Activated naive CD8-positive, alpha-beta T cell treated with anti-CD3 and anti-CD28 coated beads, Interleukin-2, amount 10 ng/mL, durations not matched to agents 7 days and 5 days (primary cell): ENCODE results near the gene SAMD4A. TPM values are rescaled to one million over a fixed set of nuclear protein-coding genes. Genes with fewer than 3 reads are reported as not detected.

ENCODE experiments used
- ATAC-seq: fragments of 150-1000 bp; cut with Tn5 transposase; one replicate; pipeline ENCODE4 v1.10.0; 2021; ENCODE audit warnings: low read depth, moderate library complexity
- POLR2A ChIA-PET: fragments of 350-600 bp; sonication (Branson Sonifier 250); formaldehyde crosslinking; loops from one replicate; lab custom pipeline; 2021; ENCODE audit warnings: antibody characterized with exemption; lab: Charles Lee
- DNase-seq: peaks from one replicate; pipeline ENCODE4 v3.0.0; 2021
- H3K27ac Mint-ChIP-seq: one replicate; pipeline ENCODE4 v1.8.0; 2022; ENCODE audit warnings: mild to moderate bottlenecking, mixed read lengths
- H3K27me3 Mint-ChIP-seq: one replicate; pipeline ENCODE4 v1.8.0; 2022; ENCODE audit warnings: mild to moderate bottlenecking, moderate library complexity, mixed read lengths
- H3K36me3 Mint-ChIP-seq: one replicate; pipeline ENCODE4 v1.8.0; 2021; ENCODE audit warnings: mild to moderate bottlenecking, mixed read lengths
- H3K4me1 Mint-ChIP-seq: one replicate; pipeline ENCODE4 v1.8.0; 2021; ENCODE audit warnings: mixed read lengths
- H3K4me3 Mint-ChIP-seq: one replicate; pipeline ENCODE4 v1.8.0; 2022; ENCODE audit warnings: mild to moderate bottlenecking, moderate library complexity, mixed read lengths
- H3K9me3 Mint-ChIP-seq: one replicate; pipeline ENCODE4 v1.8.0; 2021; ENCODE audit warnings: mixed read lengths
- total RNA-seq, 2 experiments: library from RNA; stranded (reverse); gene quantifications; one replicate each; pipeline ENCODE4 v1.2.3, GENCODE V29; 2021

Gene SAMD4A
- total RNA-seq, 2 experiments from 2014 or later = 2.6 to 2.7 TPM

- ATAC-seq = no peak
- POLR2A ChIA-PET = no interaction called here
- H3K9me3 Mint-ChIP-seq = peaks cover 8% of the 10 kb centered on the region
Measured at GRCh38 chr14:54632452-54632851, 65.5 kb downstream of the SAMD4A start.

GRCh38 chr14:54633076-54633475 lies 66.1 kb downstream of the SAMD4A start:
- peaks cover 16% of the 10 kb centered on the region for H3K4me1 Mint-ChIP-seq
- H3K27ac Mint-ChIP-seq = no peak overlapping the region
- H3K36me3 Mint-ChIP-seq = peaks cover 9% of the 10 kb centered on the region
- POLR2A ChIA-PET = interaction anchor here (1.0 kb wide), 1 partner anchor 10 kb away, joined by 4 read pairs; no protein-coding TSS in a partner anchor
- no peak for ATAC-seq
- peaks cover 8% of the 10 kb centered on the region for H3K9me3 Mint-ChIP-seq
- no peaks in the 10 kb centered on the region for H3K27me3 Mint-ChIP-seq
- no peak for DNase-seq
- no peak overlapping the region for H3K4me3 Mint-ChIP-seq

More at GRCh38 chr14:54632452-54632851, 65.5 kb downstream of the SAMD4A start:
- DNase-seq = no peak
- H3K27me3 Mint-ChIP-seq = no peaks in the 10 kb centered on the region
- H3K36me3 Mint-ChIP-seq = peaks cover 9% of the 10 kb centered on the region
- H3K4me1 Mint-ChIP-seq = peaks cover 23% of the 10 kb centered on the region
- no peak overlapping the region for H3K4me3 Mint-ChIP-seq
- H3K27ac Mint-ChIP-seq = no peak overlapping the region

DNA sequence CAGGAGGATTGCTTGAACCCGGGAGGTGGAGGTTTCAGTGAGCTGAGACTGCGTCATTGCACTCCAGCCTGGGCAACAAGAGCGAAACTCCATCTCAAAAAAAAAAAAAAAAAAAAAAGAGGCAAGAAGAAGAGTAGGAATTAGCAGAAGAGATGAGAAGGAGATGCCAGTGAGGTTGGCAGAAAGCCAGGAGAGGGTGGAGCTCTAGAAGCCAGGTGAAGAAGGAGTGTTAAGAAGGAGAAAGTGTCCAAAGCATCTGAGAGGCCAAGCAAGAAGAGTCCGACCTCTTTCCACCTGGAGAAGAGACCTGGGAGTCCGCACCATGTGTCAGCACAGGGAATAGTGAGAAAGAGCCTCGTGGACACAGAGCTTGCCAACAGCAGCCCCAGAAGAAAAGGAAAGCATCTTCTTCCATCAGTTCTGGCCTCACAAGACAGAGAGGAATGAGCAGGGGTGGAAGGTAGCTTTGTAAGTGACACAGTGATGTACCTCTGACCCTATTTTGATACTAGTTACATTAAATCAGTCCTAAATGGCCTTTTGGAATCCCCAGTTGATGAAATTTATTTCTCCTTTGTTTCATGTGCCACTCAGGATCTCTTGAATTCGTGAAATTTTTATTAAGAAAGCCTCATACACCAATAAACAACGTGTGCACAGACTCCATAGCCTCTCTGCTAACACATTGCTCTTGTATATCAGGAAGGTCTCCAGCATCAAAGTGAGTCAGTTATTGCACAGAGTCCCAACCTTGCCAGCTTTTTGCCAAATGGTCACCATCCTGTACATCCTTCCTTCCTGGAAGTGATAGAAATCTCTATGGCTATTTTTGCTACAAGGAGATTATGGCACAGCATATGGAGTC lies 70.6 kb downstream of the SAMD4A start:
- POLR2A ChIA-PET = no interaction called here
- no peaks in the 10 kb centered on the region for H3K4me1 Mint-ChIP-seq
- H3K27me3 Mint-ChIP-seq = peaks cover 8% of the 10 kb centered on the region
- H3K9me3 Mint-ChIP-seq = peaks cover under 1% of the 10 kb centered on the region
- DNase-seq (no peak), ATAC-seq (no peak)
- H3K4me3 Mint-ChIP-seq = no peak overlapping the region
- H3K36me3 Mint-ChIP-seq = peaks cover under 1% of the 10 kb centered on the region
- H3K27ac Mint-ChIP-seq = no peak overlapping the region

- H3K27ac Mint-ChIP-seq = no peak overlapping the region
- no peak for ATAC-seq
- no peaks in the 10 kb centered on the region for H3K36me3 Mint-ChIP-seq
Measured at GRCh38 chr14:54638135-54638446, 71.2 kb downstream of the SAMD4A start.

GRCh38 chr14:54639611-54640010 lies 72.7 kb downstream of the SAMD4A start:
- ATAC-seq (no peak), DNase-seq (no peak)
- Mint-ChIP-seq H3K36me3 (no peaks in the 10 kb centered on the region), H3K27ac (no peak overlapping the region), H3K4me3 (no peak overlapping the region), H3K9me3 (no peaks in the 10 kb centered on the region), H3K27me3 (peaks cover 8% of the 10 kb centered on the region), H3K4me1 (no peaks in the 10 kb centered on the region)
- POLR2A ChIA-PET = no interaction called here

More at GRCh38 chr14:54638135-54638446, 71.2 kb downstream of the SAMD4A start:
- Mint-ChIP-seq H3K4me3 (no peak overlapping the region), H3K4me1 (no peaks in the 10 kb centered on the region), H3K9me3 (no peaks in the 10 kb centered on the region), H3K27me3 (peaks cover 8% of the 10 kb centered on the region)
- no peak for DNase-seq
- POLR2A ChIA-PET = no interaction called here

GRCh38 chr14:54640506-54640905 lies 73.6 kb downstream of the SAMD4A start:
- ATAC-seq (no peak), DNase-seq (no peak)
- Mint-ChIP-seq H3K4me1 (no peaks in the 10 kb centered on the region), H3K27ac (no peak overlapping the region), H3K36me3 (no peaks in the 10 kb centered on the region), H3K27me3 (peaks cover 8% of the 10 kb centered on the region), H3K4me3 (no peak overlapping the region), H3K9me3 (no peaks in the 10 kb centered on the region)
- POLR2A ChIA-PET = no interaction called here

GRCh38 chr14:54642121-54642520 lies 75.2 kb downstream of the SAMD4A start:
- H3K27me3 Mint-ChIP-seq = peaks cover 8% of the 10 kb centered on the region
- no peaks in the 10 kb centered on the region for H3K36me3 Mint-ChIP-seq
- no peak overlapping the region for H3K27ac Mint-ChIP-seq
- H3K9me3 Mint-ChIP-seq = no peaks in the 10 kb centered on the region
- POLR2A ChIA-PET = no interaction called here
- H3K4me1 Mint-ChIP-seq = no peaks in the 10 kb centered on the region
- H3K4me3 Mint-ChIP-seq = no peak overlapping the region
- ATAC-seq = no peak
- no peak for DNase-seq

GRCh38 chr14:54642801-54643695 lies 76.1 kb downstream of the SAMD4A start:
- Mint-ChIP-seq H3K27me3 (peaks cover 8% of the 10 kb centered on the region), H3K9me3 (no peaks in the 10 kb centered on the region), H3K36me3 (no peaks in the 10 kb centered on the region), H3K4me3 (no peak overlapping the region), H3K27ac (no peak overlapping the region), H3K4me1 (no peaks in the 10 kb centered on the region)
- DNase-seq (no peak), ATAC-seq (no peak)
- POLR2A ChIA-PET = interaction anchor here (1.0 to 1.1 kb wide), 3 partner anchors 9 to 77 kb away, joined by 3 to 4 read pairs (median 3); no protein-coding TSS in a partner anchor

- H3K36me3 Mint-ChIP-seq = no peaks in the 10 kb centered on the region
- no peak overlapping the region for H3K4me3 Mint-ChIP-seq
- POLR2A ChIA-PET = interaction anchor here (1.0 to 1.1 kb wide), 2 partner anchors 27 to 77 kb away, joined by 3 read pairs; no protein-coding TSS in a partner anchor
- no peaks in the 10 kb centered on the region for H3K4me1 Mint-ChIP-seq
- DNase-seq (no peak), ATAC-seq (no peak)
- peaks cover 8% of the 10 kb centered on the region for H3K27me3 Mint-ChIP-seq
- no peak overlapping the region for H3K27ac Mint-ChIP-seq
- no peaks in the 10 kb centered on the region for H3K9me3 Mint-ChIP-seq
Measured at GRCh38 chr14:54643696-54644176, 76.8 kb downstream of the SAMD4A start.

- DNase-seq (no peak), ATAC-seq (no peak)
- H3K4me3 Mint-ChIP-seq = no peak overlapping the region
- no peaks in the 10 kb centered on the region for H3K9me3 Mint-ChIP-seq
- peaks cover 10% of the 10 kb centered on the region for H3K27me3 Mint-ChIP-seq
- no peak overlapping the region for H3K27ac Mint-ChIP-seq
- no peaks in the 10 kb centered on the region for H3K36me3 Mint-ChIP-seq
- H3K4me1 Mint-ChIP-seq = peaks cover 5% of the 10 kb centered on the region
- POLR2A ChIA-PET = no interaction called here
Measured at GRCh38 chr14:54645639-54646038, 78.7 kb downstream of the SAMD4A start.

GRCh38 chr14:54646626-54647025 lies 79.7 kb downstream of the SAMD4A start:
- POLR2A ChIA-PET = interaction anchor here (0.6 kb wide), 1 partner anchor 91 kb away, joined by 3 read pairs; no protein-coding TSS in a partner anchor
- Mint-ChIP-seq H3K4me3 (no peak overlapping the region), H3K9me3 (no peaks in the 10 kb centered on the region), H3K36me3 (no peaks in the 10 kb centered on the region), H3K27ac (no peak overlapping the region), H3K27me3 (peaks cover 12% of the 10 kb centered on the region), H3K4me1 (peaks cover 6% of the 10 kb centered on the region)
- no peak for ATAC-seq
- DNase-seq = no peak

DNA sequence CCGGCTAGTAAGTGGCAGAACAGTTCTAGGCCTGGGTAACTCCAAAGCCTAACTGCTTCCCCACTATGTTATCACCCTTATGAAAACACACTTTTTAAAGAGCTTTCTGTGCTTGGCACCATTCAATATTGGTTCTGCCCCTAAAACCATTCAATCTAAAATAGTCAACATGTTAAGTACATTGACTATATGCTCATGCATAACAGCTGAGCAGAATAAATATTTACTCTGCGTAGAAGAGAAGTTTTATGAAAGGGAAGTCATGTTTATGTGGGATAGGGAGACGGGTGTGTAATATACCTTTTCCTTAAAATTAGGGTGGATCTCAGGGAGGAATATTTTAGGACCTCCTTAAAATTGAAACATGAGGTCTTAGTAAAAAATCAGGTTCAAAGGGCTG lies 80.5 kb downstream of the SAMD4A start:
- Mint-ChIP-seq H3K4me1 (peaks cover 6% of the 10 kb centered on the region), H3K27me3 (peaks cover 17% of the 10 kb centered on the region), H3K9me3 (no peaks in the 10 kb centered on the region), H3K36me3 (no peaks in the 10 kb centered on the region), H3K27ac (no peak overlapping the region), H3K4me3 (no peak overlapping the region)
- POLR2A ChIA-PET = no interaction called here
- no peak for ATAC-seq
- no peak for DNase-seq

DNA sequence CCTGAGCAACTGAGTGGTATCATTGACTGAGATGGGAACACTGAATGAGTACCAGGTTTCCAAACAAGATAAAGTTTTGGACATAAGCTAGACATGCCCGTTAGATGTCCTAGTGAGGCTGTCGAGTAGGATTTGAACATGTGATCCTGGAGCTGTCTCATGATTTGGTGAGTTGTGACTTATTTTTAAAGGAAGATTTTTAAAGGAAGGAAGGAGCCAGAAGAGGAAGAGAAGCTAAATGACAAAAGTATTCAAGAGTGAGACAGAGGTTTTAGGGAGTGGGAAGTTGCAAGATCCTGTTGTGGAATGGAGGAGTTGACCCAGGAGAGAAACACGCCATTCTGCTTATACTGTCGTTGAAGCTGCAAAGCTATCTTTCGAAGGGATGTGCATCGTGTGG lies 82.1 kb downstream of the SAMD4A start:
- POLR2A ChIA-PET = no interaction called here
- H3K36me3 Mint-ChIP-seq = no peaks in the 10 kb centered on the region

More for the DNA sequence above, 82.1 kb downstream of the SAMD4A start:
- H3K4me3 Mint-ChIP-seq = no peak overlapping the region
- peaks cover 6% of the 10 kb centered on the region for H3K4me1 Mint-ChIP-seq
- ATAC-seq = no peak
- DNase-seq = no peak
- H3K9me3 Mint-ChIP-seq = no peaks in the 10 kb centered on the region
- no peak overlapping the region for H3K27ac Mint-ChIP-seq
- peaks cover 24% of the 10 kb centered on the region for H3K27me3 Mint-ChIP-seq
